GM23338 (cell line): ENCODE data around the gene PPFIBP1.

Source experiments
- CREB1 ChIP-seq: fragments of 250-450 bp; sonication (Bioruptor Pico); IDR thresholded peaks from 2 replicates; pipeline ENCODE4 v1.5.0; 2020; ENCODE audit warnings: low read depth, mild to moderate bottlenecking, moderate library complexity
- EZH2 ChIP-seq: fragments of 200-600 bp; sonication (generic); IDR thresholded peaks from one replicate; pipeline ENCODE4 v1.8.0; 2017; ENCODE audit warnings: antibody characterized with exemption, mild to moderate bottlenecking, low read depth; ENCODE audit not compliant: unreplicated experiment
- EZH2phosphoT487 ChIP-seq: fragments of 200-600 bp; sonication (generic); IDR thresholded peaks from one replicate; pipeline ENCODE4 v1.8.1; 2018; ENCODE audit warnings: antibody characterized with exemption; ENCODE audit not compliant: unreplicated experiment
- JUNB ChIP-seq: IDR thresholded peaks from one replicate; pipeline ENCODE4 v1.6.1; 2016; ENCODE audit warnings: antibody characterized with exemption; ENCODE audit not compliant: unreplicated experiment
- POLR2AphosphoS5 ChIP-seq: IDR thresholded peaks from 2 replicates; pipeline ENCODE4 v1.6.1; 2016; ENCODE audit warnings: antibody characterized with exemption, low read depth
- STAT1 ChIP-seq: IDR thresholded peaks from one replicate; pipeline ENCODE4 v1.6.1; 2016; ENCODE audit warnings: antibody characterized with exemption; ENCODE audit not compliant: unreplicated experiment
- ZNF331 ChIP-seq: fragments of 250-450 bp; sonication (Bioruptor Pico); IDR thresholded peaks from 2 replicates; pipeline ENCODE4 v1.5.0; 2020; ENCODE audit warnings: low read depth, mild to moderate bottlenecking, moderate library complexity
- TF ChIP-seq, protein P1 (sequence below), 2 experiments: fragments of 200-600 bp in 1 of 2; sonication (generic) in 1 of 2; conservative IDR thresholded peaks; 2 replicates each; pipeline versions ENCODE4 v1.5.1 to v1.6.1; 2016 to 2017; ENCODE audit warnings: antibody characterized with exemption in 2 of 2, low read depth in 2 of 2, mild to moderate bottlenecking in 2 of 2, moderate library complexity in 1 of 2
- TF ChIP-seq, protein P2 (sequence below): IDR thresholded peaks from one replicate; pipeline ENCODE4 v1.6.1; 2018; ENCODE audit warnings: antibody characterized with exemption; ENCODE audit not compliant: unreplicated experiment
- TF ChIP-seq, protein P3 (sequence below): IDR thresholded peaks from 2 replicates; pipeline ENCODE4 v1.6.1; 2016; ENCODE audit warnings: antibody characterized with exemption
- TF ChIP-seq, protein P4 (sequence below): fragments of 250-450 bp; sonication (Bioruptor Pico); IDR thresholded peaks from 2 replicates; pipeline ENCODE4 v1.5.0; 2020; ENCODE audit warnings: mild to moderate bottlenecking, moderate library complexity

DNA sequence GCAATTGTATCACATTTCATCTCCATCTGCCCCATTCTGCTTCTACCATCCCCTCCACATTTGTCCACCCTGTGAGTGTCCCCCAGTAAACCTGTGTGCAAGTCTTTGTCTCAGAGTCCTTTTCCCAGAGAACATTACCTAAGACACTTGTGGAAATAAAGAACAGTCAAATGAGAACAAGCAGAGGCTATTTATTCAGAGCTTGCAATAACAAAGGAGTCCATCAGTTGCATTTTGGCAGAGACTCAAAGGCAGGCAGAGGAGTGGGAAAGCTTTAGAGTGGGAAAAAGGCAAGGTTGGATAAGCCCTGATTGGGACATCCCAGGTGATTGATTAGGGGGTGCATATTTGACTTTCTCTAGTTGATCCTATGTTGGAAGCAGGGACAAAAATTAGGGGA lies 18.2 kb upstream of the PPFIBP1 start:
- TF ChIP-seq, protein P1, sequence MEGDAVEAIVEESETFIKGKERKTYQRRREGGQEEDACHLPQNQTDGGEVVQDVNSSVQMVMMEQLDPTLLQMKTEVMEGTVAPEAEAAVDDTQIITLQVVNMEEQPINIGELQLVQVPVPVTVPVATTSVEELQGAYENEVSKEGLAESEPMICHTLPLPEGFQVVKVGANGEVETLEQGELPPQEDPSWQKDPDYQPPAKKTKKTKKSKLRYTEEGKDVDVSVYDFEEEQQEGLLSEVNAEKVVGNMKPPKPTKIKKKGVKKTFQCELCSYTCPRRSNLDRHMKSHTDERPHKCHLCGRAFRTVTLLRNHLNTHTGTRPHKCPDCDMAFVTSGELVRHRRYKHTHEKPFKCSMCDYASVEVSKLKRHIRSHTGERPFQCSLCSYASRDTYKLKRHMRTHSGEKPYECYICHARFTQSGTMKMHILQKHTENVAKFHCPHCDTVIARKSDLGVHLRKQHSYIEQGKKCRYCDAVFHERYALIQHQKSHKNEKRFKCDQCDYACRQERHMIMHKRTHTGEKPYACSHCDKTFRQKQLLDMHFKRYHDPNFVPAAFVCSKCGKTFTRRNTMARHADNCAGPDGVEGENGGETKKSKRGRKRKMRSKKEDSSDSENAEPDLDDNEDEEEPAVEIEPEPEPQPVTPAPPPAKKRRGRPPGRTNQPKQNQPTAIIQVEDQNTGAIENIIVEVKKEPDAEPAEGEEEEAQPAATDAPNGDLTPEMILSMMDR (conservative IDR thresholded peaks at IDR 0.05; ENCODE audit: low read depth in 2 of 2), result no peak
- TF ChIP-seq POLR2AphosphoS5 (no peak), JUNB (no peak), ZNF331 (no peak), EZH2 (no peak), EZH2phosphoT487 (no peak), STAT1 (no peak), CREB1 (CRISPR knock-in tag) (no peak)
- TF ChIP-seq, protein P2, sequence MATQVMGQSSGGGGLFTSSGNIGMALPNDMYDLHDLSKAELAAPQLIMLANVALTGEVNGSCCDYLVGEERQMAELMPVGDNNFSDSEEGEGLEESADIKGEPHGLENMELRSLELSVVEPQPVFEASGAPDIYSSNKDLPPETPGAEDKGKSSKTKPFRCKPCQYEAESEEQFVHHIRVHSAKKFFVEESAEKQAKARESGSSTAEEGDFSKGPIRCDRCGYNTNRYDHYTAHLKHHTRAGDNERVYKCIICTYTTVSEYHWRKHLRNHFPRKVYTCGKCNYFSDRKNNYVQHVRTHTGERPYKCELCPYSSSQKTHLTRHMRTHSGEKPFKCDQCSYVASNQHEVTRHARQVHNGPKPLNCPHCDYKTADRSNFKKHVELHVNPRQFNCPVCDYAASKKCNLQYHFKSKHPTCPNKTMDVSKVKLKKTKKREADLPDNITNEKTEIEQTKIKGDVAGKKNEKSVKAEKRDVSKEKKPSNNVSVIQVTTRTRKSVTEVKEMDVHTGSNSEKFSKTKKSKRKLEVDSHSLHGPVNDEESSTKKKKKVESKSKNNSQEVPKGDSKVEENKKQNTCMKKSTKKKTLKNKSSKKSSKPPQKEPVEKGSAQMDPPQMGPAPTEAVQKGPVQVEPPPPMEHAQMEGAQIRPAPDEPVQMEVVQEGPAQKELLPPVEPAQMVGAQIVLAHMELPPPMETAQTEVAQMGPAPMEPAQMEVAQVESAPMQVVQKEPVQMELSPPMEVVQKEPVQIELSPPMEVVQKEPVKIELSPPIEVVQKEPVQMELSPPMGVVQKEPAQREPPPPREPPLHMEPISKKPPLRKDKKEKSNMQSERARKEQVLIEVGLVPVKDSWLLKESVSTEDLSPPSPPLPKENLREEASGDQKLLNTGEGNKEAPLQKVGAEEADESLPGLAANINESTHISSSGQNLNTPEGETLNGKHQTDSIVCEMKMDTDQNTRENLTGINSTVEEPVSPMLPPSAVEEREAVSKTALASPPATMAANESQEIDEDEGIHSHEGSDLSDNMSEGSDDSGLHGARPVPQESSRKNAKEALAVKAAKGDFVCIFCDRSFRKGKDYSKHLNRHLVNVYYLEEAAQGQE, result no peak
- TF ChIP-seq, protein P3, sequence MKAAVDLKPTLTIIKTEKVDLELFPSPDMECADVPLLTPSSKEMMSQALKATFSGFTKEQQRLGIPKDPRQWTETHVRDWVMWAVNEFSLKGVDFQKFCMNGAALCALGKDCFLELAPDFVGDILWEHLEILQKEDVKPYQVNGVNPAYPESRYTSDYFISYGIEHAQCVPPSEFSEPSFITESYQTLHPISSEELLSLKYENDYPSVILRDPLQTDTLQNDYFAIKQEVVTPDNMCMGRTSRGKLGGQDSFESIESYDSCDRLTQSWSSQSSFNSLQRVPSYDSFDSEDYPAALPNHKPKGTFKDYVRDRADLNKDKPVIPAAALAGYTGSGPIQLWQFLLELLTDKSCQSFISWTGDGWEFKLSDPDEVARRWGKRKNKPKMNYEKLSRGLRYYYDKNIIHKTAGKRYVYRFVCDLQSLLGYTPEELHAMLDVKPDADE, result no peak
- TF ChIP-seq, protein P4, sequence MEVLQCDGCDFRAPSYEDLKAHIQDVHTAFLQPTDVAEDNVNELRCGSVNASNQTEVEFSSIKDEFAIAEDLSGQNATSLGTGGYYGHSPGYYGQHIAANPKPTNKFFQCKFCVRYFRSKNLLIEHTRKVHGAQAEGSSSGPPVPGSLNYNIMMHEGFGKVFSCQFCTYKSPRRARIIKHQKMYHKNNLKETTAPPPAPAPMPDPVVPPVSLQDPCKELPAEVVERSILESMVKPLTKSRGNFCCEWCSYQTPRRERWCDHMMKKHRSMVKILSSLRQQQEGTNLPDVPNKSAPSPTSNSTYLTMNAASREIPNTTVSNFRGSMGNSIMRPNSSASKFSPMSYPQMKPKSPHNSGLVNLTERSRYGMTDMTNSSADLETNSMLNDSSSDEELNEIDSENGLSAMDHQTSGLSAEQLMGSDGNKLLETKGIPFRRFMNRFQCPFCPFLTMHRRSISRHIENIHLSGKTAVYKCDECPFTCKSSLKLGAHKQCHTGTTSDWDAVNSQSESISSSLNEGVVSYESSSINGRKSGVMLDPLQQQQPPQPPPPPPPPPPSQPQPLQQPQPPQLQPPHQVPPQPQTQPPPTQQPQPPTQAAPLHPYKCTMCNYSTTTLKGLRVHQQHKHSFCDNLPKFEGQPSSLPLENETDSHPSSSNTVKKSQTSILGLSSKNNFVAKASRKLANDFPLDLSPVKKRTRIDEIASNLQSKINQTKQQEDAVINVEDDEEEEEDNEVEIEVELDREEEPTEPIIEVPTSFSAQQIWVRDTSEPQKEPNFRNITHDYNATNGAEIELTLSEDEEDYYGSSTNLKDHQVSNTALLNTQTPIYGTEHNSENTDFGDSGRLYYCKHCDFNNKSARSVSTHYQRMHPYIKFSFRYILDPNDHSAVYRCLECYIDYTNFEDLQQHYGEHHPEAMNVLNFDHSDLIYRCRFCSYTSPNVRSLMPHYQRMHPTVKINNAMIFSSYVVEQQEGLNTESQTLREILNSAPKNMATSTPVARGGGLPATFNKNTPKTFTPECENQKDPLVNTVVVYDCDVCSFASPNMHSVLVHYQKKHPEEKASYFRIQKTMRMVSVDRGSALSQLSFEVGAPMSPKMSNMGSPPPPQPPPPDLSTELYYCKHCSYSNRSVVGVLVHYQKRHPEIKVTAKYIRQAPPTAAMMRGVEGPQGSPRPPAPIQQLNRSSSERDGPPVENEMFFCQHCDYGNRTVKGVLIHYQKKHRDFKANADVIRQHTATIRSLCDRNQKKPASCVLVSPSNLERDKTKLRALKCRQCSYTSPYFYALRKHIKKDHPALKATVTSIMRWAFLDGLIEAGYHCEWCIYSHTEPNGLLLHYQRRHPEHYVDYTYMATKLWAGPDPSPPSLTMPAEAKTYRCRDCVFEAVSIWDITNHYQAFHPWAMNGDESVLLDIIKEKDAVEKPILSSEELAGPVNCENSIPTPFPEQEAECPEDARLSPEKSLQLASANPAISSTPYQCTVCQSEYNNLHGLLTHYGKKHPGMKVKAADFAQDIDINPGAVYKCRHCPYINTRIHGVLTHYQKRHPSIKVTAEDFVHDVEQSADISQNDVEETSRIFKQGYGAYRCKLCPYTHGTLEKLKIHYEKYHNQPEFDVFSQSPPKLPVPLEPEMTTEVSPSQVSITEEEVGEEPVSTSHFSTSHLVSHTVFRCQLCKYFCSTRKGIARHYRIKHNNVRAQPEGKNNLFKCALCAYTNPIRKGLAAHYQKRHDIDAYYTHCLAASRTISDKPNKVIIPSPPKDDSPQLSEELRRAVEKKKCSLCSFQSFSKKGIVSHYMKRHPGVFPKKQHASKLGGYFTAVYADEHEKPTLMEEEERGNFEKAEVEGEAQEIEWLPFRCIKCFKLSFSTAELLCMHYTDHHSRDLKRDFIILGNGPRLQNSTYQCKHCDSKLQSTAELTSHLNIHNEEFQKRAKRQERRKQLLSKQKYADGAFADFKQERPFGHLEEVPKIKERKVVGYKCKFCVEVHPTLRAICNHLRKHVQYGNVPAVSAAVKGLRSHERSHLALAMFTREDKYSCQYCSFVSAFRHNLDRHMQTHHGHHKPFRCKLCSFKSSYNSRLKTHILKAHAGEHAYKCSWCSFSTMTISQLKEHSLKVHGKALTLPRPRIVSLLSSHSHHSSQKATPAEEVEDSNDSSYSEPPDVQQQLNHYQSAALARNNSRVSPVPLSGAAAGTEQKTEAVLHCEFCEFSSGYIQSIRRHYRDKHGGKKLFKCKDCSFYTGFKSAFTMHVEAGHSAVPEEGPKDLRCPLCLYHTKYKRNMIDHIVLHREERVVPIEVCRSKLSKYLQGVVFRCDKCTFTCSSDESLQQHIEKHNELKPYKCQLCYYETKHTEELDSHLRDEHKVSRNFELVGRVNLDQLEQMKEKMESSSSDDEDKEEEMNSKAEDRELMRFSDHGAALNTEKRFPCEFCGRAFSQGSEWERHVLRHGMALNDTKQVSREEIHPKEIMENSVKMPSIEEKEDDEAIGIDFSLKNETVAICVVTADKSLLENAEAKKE (CRISPR knock-in tag), result no peak
